KMS-11 (cell line): ENCODE data around the gene RAMACL.

ENCODE experiments used
- H2AFZ ChIP-seq: fragments of 200-600 bp; sonication (generic); 2 replicates; pipeline ENCODE4 v1.6.1; 2016; ENCODE audit warnings: antibody characterized with exemption, mixed run types, low read depth
- H3K27ac ChIP-seq: fragments of 200-600 bp; sonication (generic); 2 replicates; pipeline ENCODE4 v1.6.1; 2016; ENCODE audit warnings: mild to moderate bottlenecking, mixed run types
- H3K27me3 ChIP-seq: fragments of 200-600 bp; sonication (generic); 2 replicates; pipeline ENCODE4 v1.6.1; 2017; ENCODE audit warnings: mild to moderate bottlenecking, low read depth, mixed run types, moderate library complexity; ENCODE audit not compliant: insufficient read depth
- H3K36me3 ChIP-seq: fragments of 200-600 bp; sonication (generic); 2 replicates; pipeline ENCODE4 v1.6.1; 2017; ENCODE audit warnings: mild to moderate bottlenecking, mixed run types; ENCODE audit not compliant: insufficient read depth
- H3K4me1 ChIP-seq: fragments of 200-600 bp; sonication (generic); 2 replicates; pipeline ENCODE4 v1.6.1; 2016; ENCODE audit warnings: mild to moderate bottlenecking, low read depth, mixed run types; ENCODE audit not compliant: poor library complexity, severe bottlenecking
- H3K4me2 ChIP-seq: fragments of 200-600 bp; sonication (generic); 2 replicates; pipeline ENCODE4 v1.7.0; 2016; ENCODE audit warnings: mild to moderate bottlenecking, mixed run types
- H3K4me3 ChIP-seq: fragments of 200-600 bp; sonication (generic); IDR thresholded peaks from 2 replicates; pipeline ENCODE4 v1.6.1; 2017; ENCODE audit warnings: low read depth, low read length, mixed read lengths; ENCODE audit not compliant: insufficient read depth
- H3K79me2 ChIP-seq: fragments of 200-600 bp; sonication (generic); 2 replicates; pipeline ENCODE4 v1.6.1; 2016; ENCODE audit warnings: low read depth, mixed run types; ENCODE audit not compliant: insufficient read depth
- H3K9ac ChIP-seq: fragments of 200-600 bp; sonication (generic); 2 replicates; pipeline ENCODE4 v1.6.1; 2016; ENCODE audit warnings: mild to moderate bottlenecking, mixed run types
- H4K20me1 ChIP-seq: fragments of 200-600 bp; sonication (generic); 2 replicates; pipeline ENCODE4 v1.6.1; 2016; ENCODE audit warnings: mild to moderate bottlenecking, mixed run types; ENCODE audit not compliant: insufficient read depth
- TF ChIP-seq, protein P1 (sequence below): fragments of 200-600 bp; sonication (generic); conservative IDR thresholded peaks from 2 replicates; pipeline ENCODE4 v1.6.1; 2017; ENCODE audit warnings: low read depth, mild to moderate bottlenecking, antibody characterized with exemption, low read length, moderate library complexity, mixed read lengths

RAMACL gene

DNA sequence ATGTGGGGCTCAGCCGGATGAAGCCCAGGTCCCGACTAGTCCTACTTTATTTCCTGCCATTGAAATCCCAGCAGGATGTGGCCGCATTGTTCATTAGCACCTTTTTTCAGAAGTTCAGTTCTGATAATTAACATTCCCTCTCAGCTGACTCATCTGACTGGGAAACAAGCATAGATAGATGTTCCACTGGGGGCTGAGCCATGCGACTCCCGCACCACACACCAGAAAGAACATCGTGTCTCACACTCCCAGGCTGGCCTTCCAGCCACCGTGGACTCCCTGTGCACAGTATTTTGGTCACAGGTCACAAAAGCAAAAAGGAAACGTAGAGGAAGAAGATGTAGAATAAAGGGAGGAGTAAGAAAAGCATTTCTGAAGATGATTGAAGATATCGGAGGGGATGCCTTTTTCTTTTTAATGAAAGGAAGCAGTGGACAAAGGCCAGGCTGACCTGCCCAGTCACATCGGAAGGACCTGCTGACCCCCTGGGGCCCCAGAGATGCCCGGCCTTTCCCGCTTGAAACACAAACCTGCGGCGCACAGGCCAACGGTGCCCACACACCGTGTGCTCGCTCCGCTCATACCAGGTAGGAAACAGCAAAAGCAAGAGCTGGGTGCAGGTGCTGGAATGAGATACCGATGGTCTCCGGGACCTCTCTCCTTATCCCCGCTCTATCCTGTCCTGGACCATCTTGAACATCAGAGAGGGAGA lies 28.7 kb upstream of the RAMACL start:
- Histone ChIP-seq H3K79me2 (no peaks in the 10 kb centered on the region), H3K4me1 (no peaks in the 10 kb centered on the region), H3K4me2 (no peak overlapping the region), H3K9ac (no peak overlapping the region), H3K36me3 (no peaks in the 10 kb centered on the region), H3K27me3 (no peaks in the 10 kb centered on the region), H4K20me1 (no peaks in the 10 kb centered on the region), H2AFZ (no peak overlapping the region), H3K27ac (no peak overlapping the region), H3K4me3 (no peak overlapping the region)
- TF ChIP-seq, protein P1, sequence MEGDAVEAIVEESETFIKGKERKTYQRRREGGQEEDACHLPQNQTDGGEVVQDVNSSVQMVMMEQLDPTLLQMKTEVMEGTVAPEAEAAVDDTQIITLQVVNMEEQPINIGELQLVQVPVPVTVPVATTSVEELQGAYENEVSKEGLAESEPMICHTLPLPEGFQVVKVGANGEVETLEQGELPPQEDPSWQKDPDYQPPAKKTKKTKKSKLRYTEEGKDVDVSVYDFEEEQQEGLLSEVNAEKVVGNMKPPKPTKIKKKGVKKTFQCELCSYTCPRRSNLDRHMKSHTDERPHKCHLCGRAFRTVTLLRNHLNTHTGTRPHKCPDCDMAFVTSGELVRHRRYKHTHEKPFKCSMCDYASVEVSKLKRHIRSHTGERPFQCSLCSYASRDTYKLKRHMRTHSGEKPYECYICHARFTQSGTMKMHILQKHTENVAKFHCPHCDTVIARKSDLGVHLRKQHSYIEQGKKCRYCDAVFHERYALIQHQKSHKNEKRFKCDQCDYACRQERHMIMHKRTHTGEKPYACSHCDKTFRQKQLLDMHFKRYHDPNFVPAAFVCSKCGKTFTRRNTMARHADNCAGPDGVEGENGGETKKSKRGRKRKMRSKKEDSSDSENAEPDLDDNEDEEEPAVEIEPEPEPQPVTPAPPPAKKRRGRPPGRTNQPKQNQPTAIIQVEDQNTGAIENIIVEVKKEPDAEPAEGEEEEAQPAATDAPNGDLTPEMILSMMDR: no peak

- Histone ChIP-seq H3K27ac (no peak overlapping the region), H3K36me3 (no peaks in the 10 kb centered on the region), H2AFZ (no peak overlapping the region), H3K79me2 (no peaks in the 10 kb centered on the region), H3K4me2 (no peak overlapping the region), H4K20me1 (no peaks in the 10 kb centered on the region), H3K4me3 (no peak overlapping the region), H3K4me1 (no peaks in the 10 kb centered on the region), H3K27me3 (no peaks in the 10 kb centered on the region), H3K9ac (no peak overlapping the region)
- TF ChIP-seq, protein P1: no peak
Measured at GRCh38 chr6:166614589-166614988, 28.1 kb upstream of the RAMACL start.

GRCh38 chr6:166614171-166614583 lies 27.7 kb upstream of the RAMACL start:
- H3K4me3 ChIP-seq: no peak overlapping the region
- H2AFZ ChIP-seq: no peak overlapping the region
- no peaks in the 10 kb centered on the region for H4K20me1 ChIP-seq
- H3K9ac ChIP-seq: no peak overlapping the region
- H3K27me3 ChIP-seq: no peaks in the 10 kb centered on the region
- H3K36me3 ChIP-seq: no peaks in the 10 kb centered on the region
- TF ChIP-seq, protein P1: no peak
- no peaks in the 10 kb centered on the region for H3K79me2 ChIP-seq
- no peak overlapping the region for H3K4me2 ChIP-seq
- H3K27ac ChIP-seq: no peak overlapping the region
- H3K4me1 ChIP-seq: no peaks in the 10 kb centered on the region

DNA sequence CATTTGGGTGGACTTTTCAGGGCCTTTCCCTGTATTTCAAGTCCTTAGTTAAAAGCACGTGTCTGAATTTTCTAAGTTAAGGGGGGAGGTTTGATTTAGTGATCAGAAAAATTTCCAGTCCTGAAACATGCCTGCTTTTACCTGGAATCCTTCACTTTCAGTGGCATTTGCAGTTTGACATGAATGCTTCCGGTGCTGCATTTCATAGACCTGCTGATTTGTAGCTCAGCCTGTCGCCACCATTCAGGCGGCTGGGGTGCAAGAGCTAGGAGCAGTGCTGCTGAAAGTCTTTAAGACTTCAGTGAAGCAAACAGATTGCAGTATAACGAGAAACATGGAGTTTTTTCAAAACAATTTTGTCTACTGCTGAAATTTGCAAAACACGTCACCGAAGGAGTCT lies 26.5 kb upstream of the RAMACL start:
- Histone ChIP-seq H3K4me1 (no peaks in the 10 kb centered on the region), H3K9ac (no peak overlapping the region), H3K27me3 (no peaks in the 10 kb centered on the region), H2AFZ (no peak overlapping the region), H4K20me1 (no peaks in the 10 kb centered on the region), H3K4me2 (no peak overlapping the region), H3K4me3 (no peak overlapping the region), H3K36me3 (no peaks in the 10 kb centered on the region), H3K27ac (no peak overlapping the region), H3K79me2 (no peaks in the 10 kb centered on the region)
- TF ChIP-seq, protein P1: no peak
